Peyer's patch (tissue), 4 donors: ENCODE results near the gene UNK.
"Not testable (repeated sequence)": the region's sequence is repeated elsewhere in the genome, so short reads cannot be mapped to it uniquely, and the experiment has no call there.

Experiments used
- CTCF ChIP-seq, 6 experiments: fragments of 450-650 bp in 4 of 6; fragments of 200-600 bp in 2 of 6; sonication (generic) in 1 of 6; IDR thresholded peaks; one replicate each; pipeline ENCODE4 v1.5.1; 2017 to 2019; ENCODE audit warnings: antibody characterized with exemption in 6 of 6, mild to moderate bottlenecking in 3 of 6, moderate library complexity in 1 of 6
- POLR2A ChIP-seq, 2 donors: fragments of 450-650 bp; IDR thresholded peaks; one replicate each; pipeline ENCODE4 v1.5.1; 2017; ENCODE audit warnings: antibody characterized with exemption in 2 of 2, mild to moderate bottlenecking in 2 of 2, moderate library complexity in 2 of 2

GRCh38 chr17:75851693-75851991 lies 67.0 kb downstream of the UNK start:
- not testable (repeated sequence) for TF ChIP-seq CTCF, POLR2A (IDR thresholded peaks at IDR 0.05)
